WTC11 (cell line): ENCODE data around the gene MYG1.

Experiments used
- CREM ChIP-seq: sonication (generic); formaldehyde crosslinking; IDR thresholded peaks from 2 replicates; pipeline ENCODE4 v1.8.1; 2022; ENCODE audit warnings: mild to moderate bottlenecking, missing genetic modification reagents, moderate library complexity
- ETV6 ChIP-seq: sonication (generic); formaldehyde crosslinking; IDR thresholded peaks from 2 replicates; pipeline ENCODE4 v1.8.1; 2022; ENCODE audit warnings: mild to moderate bottlenecking, missing genetic modification reagents
- JUN ChIP-seq: sonication (generic); formaldehyde crosslinking; IDR thresholded peaks from 2 replicates; pipeline ENCODE4 v1.8.0; 2023; ENCODE audit warnings: mild to moderate bottlenecking, missing genetic modification reagents
- NFE2L1 ChIP-seq: sonication (generic); formaldehyde crosslinking; IDR thresholded peaks from 2 replicates; pipeline ENCODE4 v1.8.1; 2023; ENCODE audit warnings: missing genetic modification reagents
- NR2C2 ChIP-seq: sonication (generic); formaldehyde crosslinking; IDR thresholded peaks from 2 replicates; pipeline ENCODE4 v1.8.0; 2022; ENCODE audit warnings: mild to moderate bottlenecking, missing genetic modification reagents
- RORB ChIP-seq: fragments of 250-450 bp; sonication (Bioruptor Pico); IDR thresholded peaks from 2 replicates; pipeline ENCODE4 v1.9.0; 2021; ENCODE audit warnings: mild to moderate bottlenecking
- ZNF138 ChIP-seq: sonication (generic); formaldehyde crosslinking; conservative IDR thresholded peaks from 2 replicates; pipeline ENCODE4 v1.8.1; 2022; ENCODE audit warnings: mild to moderate bottlenecking, moderate library complexity, missing genetic modification reagents
- ZNF232 ChIP-seq: sonication (generic); formaldehyde crosslinking; IDR thresholded peaks from 2 replicates; pipeline ENCODE4 v1.8.0; 2022; ENCODE audit warnings: mild to moderate bottlenecking, missing genetic modification reagents
- TF ChIP-seq, protein P1 (sequence below): sonication (generic); formaldehyde crosslinking; conservative IDR thresholded peaks from 2 replicates; pipeline ENCODE4 v1.8.1; 2022; ENCODE audit warnings: mild to moderate bottlenecking, missing genetic modification reagents
- TF ChIP-seq, protein P2 (sequence below): fragments of 200-600 bp; IDR thresholded peaks from 2 replicates; pipeline ENCODE4 v1.8.0; 2022; ENCODE audit warnings: antibody characterized with exemption
- TF ChIP-seq, protein P3 (sequence below): fragments of 250-450 bp; sonication (Bioruptor Pico); IDR thresholded peaks from 2 replicates; pipeline ENCODE4 v1.9.0; 2021; ENCODE audit warnings: moderate library complexity, mild to moderate bottlenecking, inconsistent platforms, borderline replicate concordance
- TF ChIP-seq, protein P4 (sequence below): sonication (generic); formaldehyde crosslinking; IDR thresholded peaks from 2 replicates; pipeline ENCODE4 v1.8.1; 2022; ENCODE audit warnings: low read depth, mild to moderate bottlenecking, moderate library complexity, missing genetic modification reagents, borderline replicate concordance
- TF ChIP-seq, protein P5 (sequence below): sonication (generic); formaldehyde crosslinking; IDR thresholded peaks from 2 replicates; pipeline ENCODE4 v1.8.0; 2022; ENCODE audit warnings: mild to moderate bottlenecking, missing genetic modification reagents
- TF ChIP-seq, protein P6 (sequence below): sonication (generic); formaldehyde crosslinking; IDR thresholded peaks from 2 replicates; pipeline ENCODE4 v1.8.0; 2022; ENCODE audit warnings: mild to moderate bottlenecking, missing genetic modification reagents

DNA sequence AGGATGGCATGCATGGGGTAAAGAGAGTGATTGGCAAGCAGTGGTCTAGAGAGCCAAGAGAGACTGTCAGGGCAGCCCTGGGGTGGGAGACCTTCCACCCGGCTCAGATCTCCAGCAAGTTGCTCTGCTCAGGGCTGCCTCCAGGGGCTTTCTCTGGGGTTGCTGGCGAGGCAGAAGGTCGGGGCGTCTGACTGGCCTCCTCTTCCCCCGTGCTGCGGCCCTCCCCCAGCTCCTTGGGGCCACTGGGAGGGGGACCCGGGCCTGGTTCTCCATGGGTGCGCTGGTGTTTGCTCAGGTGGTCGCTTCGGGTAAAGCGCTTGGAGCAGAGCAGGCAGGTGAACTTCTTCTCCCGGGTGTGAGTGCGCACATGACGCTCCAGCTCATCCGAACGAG lies 28.5 kb downstream of the MYG1 start:
- TF ChIP-seq CREM (CRISPR knock-in tag) = no peak
- TF ChIP-seq RORB (CRISPR knock-in tag) = no peak
- TF ChIP-seq, protein P1, sequence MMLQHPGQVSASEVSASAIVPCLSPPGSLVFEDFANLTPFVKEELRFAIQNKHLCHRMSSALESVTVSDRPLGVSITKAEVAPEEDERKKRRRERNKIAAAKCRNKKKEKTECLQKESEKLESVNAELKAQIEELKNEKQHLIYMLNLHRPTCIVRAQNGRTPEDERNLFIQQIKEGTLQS (CRISPR knock-in tag) = no peak
- TF ChIP-seq, protein P2, sequence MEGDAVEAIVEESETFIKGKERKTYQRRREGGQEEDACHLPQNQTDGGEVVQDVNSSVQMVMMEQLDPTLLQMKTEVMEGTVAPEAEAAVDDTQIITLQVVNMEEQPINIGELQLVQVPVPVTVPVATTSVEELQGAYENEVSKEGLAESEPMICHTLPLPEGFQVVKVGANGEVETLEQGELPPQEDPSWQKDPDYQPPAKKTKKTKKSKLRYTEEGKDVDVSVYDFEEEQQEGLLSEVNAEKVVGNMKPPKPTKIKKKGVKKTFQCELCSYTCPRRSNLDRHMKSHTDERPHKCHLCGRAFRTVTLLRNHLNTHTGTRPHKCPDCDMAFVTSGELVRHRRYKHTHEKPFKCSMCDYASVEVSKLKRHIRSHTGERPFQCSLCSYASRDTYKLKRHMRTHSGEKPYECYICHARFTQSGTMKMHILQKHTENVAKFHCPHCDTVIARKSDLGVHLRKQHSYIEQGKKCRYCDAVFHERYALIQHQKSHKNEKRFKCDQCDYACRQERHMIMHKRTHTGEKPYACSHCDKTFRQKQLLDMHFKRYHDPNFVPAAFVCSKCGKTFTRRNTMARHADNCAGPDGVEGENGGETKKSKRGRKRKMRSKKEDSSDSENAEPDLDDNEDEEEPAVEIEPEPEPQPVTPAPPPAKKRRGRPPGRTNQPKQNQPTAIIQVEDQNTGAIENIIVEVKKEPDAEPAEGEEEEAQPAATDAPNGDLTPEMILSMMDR = no peak
- TF ChIP-seq, protein P3, sequence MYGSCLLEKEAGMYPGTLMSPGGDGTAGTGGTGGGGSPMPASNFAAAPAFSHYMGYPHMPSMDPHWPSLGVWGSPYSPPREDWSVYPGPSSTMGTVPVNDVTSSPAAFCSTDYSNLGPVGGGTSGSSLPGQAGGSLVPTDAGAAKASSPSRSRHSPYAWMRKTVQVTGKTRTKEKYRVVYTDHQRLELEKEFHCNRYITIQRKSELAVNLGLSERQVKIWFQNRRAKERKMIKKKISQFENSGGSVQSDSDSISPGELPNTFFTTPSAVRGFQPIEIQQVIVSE (CRISPR knock-in tag) = no peak
- no peak for TF ChIP-seq ZNF138
- TF ChIP-seq, protein P4, sequence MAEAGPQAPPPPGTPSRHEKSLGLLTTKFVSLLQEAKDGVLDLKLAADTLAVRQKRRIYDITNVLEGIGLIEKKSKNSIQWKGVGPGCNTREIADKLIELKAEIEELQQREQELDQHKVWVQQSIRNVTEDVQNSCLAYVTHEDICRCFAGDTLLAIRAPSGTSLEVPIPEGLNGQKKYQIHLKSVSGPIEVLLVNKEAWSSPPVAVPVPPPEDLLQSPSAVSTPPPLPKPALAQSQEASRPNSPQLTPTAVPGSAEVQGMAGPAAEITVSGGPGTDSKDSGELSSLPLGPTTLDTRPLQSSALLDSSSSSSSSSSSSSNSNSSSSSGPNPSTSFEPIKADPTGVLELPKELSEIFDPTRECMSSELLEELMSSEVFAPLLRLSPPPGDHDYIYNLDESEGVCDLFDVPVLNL = no peak
- TF ChIP-seq, protein P5, sequence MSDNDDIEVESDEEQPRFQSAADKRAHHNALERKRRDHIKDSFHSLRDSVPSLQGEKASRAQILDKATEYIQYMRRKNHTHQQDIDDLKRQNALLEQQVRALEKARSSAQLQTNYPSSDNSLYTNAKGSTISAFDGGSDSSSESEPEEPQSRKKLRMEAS = no peak
- TF ChIP-seq ETV6 (CRISPR knock-in tag) = no peak
- no peak for TF ChIP-seq ZNF232 (CRISPR knock-in tag)
- TF ChIP-seq, protein P6, sequence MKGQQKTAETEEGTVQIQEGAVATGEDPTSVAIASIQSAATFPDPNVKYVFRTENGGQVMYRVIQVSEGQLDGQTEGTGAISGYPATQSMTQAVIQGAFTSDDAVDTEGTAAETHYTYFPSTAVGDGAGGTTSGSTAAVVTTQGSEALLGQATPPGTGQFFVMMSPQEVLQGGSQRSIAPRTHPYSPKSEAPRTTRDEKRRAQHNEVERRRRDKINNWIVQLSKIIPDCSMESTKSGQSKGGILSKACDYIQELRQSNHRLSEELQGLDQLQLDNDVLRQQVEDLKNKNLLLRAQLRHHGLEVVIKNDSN = no peak
- TF ChIP-seq NFE2L1 (CRISPR knock-in tag) = no peak
- no peak for TF ChIP-seq NR2C2 (CRISPR knock-in tag)
- TF ChIP-seq JUN (CRISPR knock-in tag) = no peak
